Activated CD4-positive, alpha-beta T cell treated with anti-CD3 and anti-CD28 coated beads, Interleukin-2, amount 50 U/mL, for 24 hours (primary cell): Measurements from ENCODE around the gene ACSF3.
"Not testable (repeated sequence)": the region's sequence is repeated elsewhere in the genome, so short reads cannot be mapped to it uniquely, and the experiment has no call there.

Source experiments
- DNase-seq, 2 donors: peaks; one replicate each; pipeline ENCODE4 v3.0.0-alpha.2; 2020; ENCODE audit warnings: low read depth in 1 of 2, low spot score in 1 of 2

Gene ACSF3

DNA sequence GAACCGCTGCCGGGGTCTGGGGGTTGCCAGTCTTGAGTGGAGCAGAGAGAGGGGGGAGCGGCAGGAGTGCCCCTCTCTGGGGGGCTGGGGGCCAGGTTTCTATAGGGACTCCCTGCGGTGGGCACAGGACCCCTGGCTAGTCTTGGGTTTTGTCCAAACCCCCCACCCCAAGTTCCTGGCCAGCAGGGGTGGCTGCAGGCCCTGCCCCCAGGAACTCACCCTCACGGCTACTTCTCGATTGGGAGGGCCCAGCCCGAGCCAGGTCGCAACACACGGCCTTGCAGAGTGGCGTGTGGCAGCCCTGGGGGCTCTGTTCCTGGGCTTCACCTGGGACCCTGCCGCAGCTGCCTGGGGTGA lies 78.5 kb downstream of the ACSF3 start:
- DNase-seq = no peak

DNA sequence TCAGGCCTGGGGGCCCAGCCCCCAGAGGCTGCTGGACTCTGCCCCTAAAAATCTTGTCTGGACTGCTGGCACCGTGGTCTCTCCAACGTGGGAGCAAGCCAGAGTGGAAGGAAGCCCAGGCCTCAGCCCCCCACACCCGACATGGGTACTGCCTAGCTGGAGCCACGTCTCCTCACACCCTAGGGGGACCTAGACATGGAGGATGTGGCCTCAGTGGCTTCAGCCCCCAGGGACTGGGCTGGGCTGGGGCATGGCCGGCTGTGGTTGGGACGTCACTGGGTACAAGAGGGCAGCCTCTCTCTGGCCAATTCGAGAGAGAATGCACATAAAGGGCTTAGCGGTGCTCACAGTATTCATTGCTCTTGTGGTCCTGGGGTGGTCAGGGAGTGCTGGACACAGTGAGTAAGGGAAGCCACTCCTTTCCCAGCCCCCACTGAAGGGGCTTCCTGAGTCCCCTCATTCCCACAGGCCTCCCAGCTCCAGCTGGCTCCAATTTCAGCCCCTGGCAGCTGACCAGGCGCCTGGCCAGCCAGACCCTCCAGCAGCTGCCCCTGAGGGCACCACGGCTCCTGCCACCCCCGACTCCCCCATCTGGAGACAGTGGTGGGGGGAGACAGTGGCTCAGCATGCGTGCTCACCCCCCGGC lies 79.0 kb downstream of the ACSF3 start:
- DNase-seq = no peak

DNA sequence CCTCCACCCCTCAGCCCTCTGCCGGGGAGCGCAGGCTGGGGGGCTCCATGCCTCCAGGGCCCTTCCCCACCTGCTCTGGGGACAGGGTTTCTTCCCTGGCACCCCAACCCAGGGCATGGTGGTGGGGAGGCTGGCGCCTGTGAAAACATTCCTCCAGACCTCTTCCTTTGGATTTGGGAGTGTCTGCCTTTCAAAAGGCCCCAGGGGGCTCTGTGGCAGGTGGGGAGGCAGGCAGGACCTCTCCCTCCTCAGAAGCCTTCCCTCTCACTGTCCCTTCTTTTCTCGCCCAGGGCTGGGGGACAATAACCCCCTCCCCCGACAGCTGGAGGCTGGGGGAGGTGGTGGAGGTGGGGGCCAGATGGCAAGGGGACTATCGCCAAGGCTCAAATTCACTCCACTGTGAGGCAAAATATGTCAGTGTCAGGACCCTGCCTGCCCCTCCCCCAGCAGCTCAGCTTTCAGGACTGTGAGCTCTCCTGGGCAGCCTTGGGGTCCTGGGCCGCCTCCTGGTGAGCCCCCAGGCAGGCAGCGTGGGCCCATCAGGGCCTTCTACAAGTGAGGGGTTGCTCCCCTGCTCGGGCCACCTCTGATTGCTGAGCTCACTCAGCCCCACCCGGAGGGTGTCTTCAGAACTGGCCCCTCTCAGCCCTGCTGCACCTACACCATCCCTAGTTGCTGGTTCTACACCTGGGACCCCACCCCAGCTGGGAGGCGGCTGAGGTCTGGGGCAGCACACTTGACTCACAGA lies 79.7 kb downstream of the ACSF3 start:
- no peak for DNase-seq

DNA sequence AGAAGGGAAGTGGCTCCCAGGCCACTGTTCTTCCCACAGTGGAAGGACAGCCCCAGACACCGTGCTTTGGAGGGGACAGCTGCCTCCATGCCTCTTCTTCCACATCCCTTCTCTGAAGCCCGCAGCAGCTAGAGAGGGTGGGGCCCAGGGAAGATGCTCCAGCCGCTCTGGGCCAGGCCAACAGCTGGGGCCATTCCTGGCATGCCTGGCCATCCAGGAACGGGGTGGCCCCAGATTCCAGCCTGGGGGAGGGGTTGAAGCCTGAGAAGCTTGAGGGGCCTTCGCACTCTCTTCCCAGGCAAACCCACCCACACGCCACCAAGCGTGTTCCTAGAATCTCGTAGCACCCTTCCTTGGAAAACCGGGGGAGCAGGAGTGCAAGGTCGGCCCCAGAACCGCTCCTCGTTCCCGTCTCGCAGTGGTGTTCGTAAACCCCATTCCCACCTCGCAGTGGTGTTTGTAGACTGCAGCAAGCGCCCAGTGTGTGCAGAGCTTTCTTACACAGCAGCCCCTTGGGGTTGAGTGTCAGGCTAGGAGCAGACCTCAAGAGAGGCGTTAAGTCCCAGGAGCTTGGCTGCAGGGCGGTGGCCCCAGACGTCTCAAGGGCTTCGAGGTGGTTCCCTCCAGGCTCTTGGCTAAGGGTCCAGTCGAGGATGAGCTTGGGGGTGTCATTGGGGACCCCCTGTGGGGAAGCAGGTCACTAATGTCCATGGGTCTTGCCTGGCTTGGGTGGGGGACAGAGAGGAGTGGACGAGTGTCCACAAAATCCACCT lies 80.6 kb downstream of the ACSF3 start:
- DNase-seq = no peak

DNA sequence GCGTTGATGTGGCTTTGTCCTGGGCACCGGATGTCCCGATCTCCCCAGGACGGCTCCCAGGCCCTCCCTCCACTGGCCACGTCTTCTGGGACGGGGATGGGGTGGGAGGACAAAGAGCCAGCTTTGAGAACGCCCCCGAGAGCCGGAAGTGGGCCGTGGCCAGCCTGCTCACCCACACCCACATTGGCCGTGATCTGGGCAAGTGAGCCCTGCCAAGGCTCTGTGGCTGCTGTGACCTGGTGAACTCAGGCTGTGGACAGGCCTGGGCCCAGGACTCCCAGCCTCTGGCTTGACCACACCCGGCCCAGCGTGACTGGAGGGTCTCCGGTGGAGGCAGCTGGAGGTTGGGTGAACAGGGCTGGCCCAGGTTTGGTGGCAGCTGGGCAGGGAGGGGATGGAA lies 81.2 kb downstream of the ACSF3 start:
- no peak for DNase-seq

DNA sequence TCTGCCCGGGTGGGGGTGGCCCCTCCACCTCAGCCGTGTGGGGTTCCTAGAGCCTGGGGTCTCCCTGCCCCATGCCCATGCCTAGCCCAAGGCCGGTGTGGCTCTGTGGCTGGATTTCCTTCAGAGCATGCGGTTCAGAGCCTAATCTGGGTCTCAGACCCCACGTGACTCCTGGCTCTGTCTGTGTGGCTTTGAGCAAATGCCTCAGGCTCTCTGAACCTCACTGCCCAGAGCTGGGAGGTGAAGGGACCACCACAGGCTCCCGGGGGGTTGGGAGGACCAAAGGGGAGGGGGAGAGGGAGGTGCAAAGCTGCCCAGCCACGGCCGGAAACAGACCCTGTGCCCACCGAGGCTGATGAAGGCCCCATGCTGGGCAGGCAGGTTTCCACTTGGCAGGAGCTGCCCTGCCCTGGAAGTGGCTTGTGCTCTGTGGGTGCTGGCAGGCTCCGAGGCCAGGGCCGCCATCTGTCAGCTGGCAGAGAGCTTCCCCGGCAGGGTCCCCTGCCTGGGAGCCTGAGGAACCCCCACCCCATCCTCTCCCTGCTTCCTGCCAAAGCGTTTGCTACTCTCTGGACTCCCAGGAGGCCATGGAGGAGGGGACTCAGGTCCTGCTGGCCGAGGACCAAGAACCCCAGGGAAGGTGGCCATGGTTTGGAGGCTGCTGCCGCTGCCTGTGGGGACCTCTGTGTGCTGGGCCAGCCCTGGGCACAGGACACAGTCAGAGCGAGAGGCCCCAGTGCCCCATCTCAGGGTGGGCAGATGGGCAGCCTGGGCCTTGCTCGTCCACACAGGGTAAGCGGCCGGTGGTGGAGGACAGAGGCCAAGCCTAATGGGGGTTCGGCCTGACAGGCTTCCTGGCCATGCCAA lies 81.9 kb downstream of the ACSF3 start:
- no peak for DNase-seq

DNA sequence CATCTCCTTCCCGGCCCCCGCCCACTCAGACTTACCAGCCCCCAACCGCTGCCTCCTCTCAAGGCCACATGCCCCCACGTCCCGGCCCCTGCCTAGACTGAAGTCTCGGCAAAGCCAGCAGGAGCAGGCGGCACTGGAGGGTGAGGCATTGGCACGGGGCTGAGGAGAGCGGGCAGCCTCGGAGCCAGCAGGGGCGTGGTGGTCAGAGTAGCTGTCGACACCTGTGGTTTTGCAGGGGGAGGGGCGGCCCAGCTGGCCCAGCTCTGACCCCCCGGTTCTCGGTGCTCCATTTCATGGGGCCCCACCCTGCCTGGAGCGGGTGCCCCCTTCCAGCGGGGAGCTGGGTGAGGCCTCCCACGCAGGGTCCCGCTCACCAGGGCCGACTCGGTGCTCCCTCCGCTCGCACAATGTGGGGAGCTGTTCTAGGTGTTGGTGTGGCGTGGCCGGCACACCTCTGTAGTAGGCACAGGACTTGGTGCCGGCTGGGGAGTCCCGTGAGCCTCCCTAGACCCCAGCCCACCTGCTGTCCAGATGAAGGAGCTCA lies 82.6 kb downstream of the ACSF3 start:
- no peak for DNase-seq

DNA sequence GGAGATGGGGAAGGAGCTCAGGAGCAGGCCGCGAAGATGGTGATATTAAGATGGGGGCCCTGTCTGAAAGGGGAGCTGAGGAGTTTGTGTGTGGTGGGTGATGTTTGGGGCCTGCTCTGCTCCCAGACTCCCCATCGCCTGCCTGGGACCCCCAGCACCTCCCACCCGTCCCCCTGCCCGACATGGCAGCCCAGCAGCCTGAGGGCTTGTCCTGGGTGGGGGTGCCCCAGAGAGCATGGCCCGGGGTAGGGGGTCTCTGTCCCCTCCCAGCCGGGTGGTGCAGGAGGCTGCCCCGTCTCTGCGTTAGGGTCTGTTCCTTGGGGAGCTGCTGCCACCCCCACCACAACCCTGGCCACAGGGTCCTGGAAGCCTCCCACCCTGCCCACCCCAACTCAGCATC lies 83.1 kb downstream of the ACSF3 start:
- no peak for DNase-seq

DNA sequence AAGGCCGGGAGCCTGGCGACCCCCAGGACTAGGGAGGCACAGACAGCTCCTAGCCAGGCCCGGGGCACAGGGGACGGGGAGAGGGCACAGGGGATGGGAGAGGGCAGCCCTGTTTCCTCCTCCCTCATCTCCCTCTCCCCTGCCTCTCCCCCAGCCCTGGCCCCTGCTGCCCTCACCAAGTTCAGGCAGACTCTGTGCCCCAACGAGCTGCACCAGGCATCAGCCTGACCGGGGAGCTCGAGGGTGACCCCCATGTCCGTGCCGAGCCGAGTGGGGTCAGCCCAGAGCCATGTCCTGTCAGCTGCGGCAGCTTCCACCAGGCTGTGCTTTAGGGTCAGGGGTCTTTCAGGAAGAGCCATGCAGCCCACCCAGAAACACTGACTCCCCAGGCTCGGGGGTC lies 83.8 kb downstream of the ACSF3 start:
- DNase-seq = no peak

DNA sequence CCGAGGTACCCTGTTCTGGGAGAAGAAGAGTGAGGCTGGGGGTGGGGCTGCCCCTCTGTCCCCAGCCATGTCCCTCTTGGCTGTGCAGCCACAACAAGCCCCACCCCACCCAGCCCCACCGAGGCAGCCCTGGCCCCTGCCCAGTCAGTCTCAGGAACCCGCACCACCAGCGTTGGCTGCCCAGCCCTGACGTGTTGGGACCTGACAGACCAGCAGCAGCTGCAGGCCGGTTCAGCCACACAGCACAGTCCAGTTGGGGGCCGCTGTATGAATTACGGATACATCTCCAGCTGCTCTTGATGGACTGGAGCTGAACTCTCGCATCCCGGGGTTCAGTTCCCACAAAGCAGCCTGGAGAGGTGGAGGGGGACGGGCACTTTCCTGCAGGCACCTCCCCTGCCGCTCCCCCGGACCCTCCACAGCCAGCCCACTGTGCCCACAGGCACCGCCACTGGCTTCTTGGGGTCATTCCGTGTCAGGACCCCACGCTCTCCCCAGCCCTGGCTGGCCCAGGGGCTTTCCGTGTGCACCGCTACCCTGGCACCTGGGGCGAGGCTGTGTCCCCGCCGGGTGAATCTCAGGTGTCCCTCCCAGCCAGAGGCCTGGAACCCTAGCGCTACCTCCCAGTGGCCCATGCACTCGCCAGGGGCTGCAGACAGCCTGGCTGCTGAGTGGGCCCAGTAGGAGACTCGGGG lies 84.9 kb downstream of the ACSF3 start:
- DNase-seq = no peak

DNA sequence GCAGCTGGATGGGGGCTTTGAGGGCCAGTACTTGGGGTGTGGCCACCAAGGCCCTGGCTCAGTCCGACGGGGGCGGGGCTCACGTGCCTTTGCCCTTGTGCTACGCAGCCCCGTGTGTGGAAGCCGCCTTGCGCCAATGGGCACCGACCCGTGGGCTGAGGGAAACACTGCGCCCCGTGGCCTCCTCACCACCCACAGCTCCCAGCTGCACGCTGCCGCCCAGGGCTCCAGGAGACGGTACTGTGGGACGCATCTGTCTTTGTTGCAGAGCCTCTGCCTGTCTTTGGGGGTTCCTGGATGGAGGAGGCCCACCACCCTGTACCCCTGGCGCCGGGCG lies 85.5 kb downstream of the ACSF3 start:
- DNase-seq = no peak

DNA sequence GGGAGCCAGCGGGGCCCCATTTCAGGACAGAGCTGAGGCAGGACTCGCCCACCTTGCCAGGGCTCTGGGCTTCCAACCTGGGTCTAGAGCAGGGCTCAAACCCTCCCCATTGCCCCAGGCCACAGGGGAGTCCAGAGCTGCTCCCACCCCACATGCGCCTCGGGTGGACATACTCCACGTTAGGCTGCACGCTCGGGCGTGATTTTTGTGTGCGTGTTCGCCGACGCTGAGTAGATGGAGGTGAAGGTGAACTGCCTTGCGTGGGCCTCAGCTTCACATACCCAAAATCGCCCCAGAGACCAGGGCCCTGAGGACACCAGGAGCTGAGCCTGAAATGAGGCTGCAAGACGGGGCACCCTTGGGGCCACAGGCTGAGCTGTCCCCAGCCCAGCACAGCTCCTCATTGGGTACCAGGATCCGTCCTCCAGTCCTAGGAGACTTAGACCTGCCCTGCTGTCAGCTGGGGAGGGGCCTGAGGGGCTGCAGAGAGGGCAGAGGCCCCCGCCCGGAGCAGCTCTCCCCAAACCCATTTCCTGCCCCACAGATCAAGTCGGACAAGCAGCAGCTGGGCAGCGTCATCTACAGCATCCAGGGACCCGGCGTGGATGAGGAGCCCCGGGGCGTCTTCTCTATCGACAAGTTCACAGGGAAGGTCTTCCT lies 86.1 kb downstream of the ACSF3 start:
- DNase-seq = no peak

DNA sequence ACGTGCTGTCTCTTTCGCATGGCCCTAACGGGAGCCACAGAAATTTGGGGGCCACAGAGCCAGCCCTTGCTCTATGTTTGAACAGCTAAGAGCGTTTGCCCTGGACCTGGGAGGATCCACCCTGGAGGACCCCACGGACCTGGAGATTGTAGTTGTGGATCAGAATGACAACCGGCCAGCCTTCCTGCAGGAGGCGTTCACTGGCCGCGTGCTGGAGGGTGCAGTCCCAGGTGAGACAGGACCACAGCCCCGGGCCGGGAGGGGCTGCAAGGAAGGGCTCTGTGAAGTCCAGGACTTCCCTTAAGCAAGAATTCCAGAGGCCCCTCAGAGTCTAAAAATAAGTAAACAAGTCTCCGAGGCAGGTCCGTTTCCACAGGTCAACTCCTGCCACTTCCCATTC lies 89.8 kb downstream of the ACSF3 start:
- no peak for DNase-seq

DNA sequence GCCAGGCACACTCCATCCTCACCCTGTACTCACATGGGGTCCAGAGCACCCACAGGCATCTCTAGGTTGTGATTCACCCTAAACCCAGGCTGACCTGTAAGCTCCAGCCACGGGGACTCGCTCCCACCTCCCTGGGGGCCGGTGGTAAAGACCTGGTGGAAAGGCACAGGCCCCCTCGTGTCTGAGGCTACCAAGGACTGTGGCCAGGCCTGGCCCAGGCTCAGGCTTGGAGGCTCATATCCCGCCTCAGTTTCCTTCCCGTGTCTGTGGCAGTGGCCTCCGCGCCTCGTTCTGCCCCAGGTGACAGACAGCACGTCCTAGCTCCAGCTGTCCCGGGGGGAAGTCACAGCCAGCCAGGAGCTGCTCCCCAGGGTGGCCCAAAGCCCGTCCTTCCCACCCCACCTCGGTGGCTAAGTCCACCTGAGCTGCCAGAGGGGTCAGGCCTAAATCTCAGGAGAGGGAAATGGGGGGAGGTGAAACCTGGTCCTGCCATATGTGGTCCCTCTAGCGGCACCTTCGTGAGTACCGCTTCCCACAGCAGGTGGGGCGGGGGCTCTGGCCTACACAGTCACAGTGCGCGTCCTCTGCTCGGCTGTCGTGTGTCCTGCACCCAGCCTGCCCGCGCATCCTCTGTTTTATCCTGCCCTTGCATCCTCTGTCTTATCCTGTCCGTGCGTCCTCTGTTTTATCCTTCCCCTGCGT lies 90.5 kb downstream of the ACSF3 start:
- no peak for DNase-seq

DNA sequence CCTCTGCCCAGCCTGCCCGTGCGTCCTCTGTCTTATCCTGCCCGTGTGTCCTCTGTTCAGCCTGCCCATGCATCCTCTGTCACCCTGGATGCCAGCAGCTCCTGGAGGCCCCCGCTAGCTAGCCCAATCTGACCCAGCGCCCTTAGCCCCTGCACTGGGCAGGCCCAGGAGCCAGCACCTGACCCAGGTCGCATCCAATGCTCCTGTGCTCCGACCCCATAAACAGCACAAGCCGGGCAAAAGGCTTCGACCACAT lies 91.0 kb downstream of the ACSF3 start:
- DNase-seq = no peak

DNA sequence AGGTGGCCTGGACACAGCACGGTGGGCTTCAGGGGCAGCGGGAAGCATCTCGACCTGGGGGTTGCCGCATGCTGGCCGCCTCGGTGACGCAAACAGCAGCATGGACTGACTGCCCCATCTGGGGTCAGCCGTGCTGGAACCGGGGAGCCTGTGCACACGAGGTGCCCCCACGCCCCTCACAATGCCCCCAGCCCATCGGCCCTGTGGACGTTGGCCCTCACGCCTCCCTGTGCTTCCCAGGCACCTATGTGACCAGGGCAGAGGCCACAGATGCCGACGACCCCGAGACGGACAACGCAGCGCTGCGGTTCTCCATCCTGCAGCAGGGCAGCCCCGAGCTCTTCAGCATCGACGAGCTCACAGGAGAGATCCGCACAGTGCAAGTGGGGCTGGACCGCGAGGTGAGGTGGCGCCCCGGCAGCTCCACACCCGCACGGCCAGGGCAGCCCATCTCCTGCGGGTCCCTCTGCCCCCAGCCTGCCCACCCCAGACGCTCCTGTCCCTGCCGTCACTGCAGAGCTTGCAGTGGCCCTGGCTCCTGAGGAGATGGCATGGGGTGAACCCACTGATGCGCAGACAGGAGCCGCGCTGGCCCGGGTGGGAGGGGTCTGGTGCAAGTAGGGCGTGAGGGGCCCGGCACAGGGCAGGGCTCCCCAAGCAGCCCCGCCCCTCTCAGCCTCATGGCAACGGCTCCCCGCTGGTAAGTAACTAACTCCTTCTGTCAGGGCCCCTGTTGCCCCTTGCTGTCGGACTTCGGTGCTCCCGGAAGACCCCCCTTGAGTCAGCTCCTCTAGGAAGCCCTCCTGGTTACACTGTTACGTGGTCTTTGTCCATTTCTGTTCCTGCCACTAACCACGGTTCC lies 91.5 kb downstream of the ACSF3 start:
- DNase-seq = no peak

DNA sequence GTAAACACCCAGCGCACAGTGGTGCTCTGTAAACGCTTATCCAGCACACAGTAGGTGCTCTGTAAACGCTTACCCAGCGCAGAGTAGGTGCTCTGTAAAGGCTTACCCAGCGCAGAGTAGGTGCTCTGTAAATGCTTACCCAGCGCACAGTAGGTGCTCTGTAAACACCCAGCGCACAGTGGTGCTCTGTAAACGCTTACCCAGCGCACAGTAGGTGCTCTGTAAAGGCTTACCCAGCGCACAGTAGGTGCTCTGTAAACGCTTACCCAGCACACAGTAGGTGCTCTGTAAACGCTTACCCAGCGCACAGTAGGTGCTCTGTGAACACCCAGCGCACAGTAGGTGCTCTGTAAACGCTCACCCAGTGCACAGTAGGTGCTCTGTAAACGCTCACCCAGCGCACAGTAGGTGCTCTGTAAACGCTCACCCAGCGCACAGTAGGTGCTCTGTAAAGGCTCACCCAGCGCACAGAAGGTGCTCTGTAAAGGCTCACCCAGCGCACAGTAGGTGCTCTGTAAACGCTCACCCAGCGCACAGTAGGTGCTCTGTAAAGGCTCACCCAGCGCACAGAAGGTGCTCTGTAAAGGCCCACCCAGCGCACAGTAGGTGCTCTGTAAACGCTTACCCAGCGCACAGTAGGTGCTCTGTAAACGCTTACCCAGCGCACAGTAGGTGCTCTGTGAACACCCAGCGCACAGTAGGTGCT lies 92.4 kb downstream of the ACSF3 start:
- not testable (repeated sequence) for DNase-seq

DNA sequence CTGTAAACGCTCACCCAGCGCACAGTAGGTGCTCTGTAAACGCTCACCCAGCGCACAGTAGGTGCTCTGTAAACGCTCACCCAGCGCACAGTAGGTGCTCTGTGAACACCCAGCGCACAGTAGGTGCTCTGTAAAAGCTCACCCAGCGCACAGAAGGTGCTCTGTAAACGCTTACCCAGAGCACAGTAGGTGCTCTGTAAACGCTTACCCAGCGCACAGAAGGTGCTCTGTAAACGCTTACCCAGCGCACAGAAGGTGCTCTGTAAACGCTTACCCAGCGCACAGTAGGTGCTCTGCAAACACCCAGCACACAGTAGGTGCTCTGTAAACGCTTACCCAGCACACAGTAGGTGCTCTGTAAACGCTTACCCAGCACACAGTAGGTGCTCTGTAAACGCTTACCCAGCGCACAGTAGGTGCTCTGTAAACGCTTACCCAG lies 93.0 kb downstream of the ACSF3 start:
- not testable (repeated sequence) for DNase-seq
